ENCODE measurements around the gene UVRAG.

DNA sequence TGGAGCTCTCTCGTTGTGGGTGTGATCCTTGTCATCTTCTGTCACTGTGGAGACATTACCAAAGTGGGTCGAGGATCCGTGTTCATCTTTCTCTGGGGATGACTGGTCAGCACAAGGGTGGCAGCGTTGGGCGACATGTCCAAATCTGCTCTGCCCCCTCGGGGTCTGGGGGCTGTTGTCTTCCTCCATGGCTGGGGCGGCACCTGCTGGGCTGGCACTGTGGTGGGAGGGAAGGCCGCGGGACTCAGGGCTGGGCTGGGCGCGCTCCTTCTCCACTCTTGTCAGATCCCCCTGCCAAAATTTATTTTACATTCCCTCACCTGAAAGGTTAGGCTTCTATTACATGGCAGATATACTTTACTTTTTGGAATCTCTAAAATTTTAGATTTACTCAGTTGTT lies 96.4 kb downstream of the UVRAG start:
- TF ChIP-seq POLR2A (IDR thresholded peaks at IDR 0.05; ENCODE audit: low read depth, low read length) (no peak), POLR2AphosphoS5 (IDR thresholded peaks at IDR 0.05; ENCODE audit: low read depth, low read length) (no peak), TAF1 (IDR thresholded peaks at IDR 0.05; ENCODE audit: low read depth, low read length) (no peak), SPI1 (IDR thresholded peaks at IDR 0.05; ENCODE audit: low read depth, low read length) (no peak)

Data from GM12891 (cell line).